Thyroid gland (tissue), 4 donors: ENCODE measurements around the gene AGBL4. TPM values are rescaled to one million over a fixed set of nuclear protein-coding genes. Genes with fewer than 3 reads are reported as not detected.

Experiments used
- DNase-seq, 2 donors: peaks; one replicate each; pipeline ENCODE4 v3.0.0-alpha.2; 2019
- H3K27ac ChIP-seq, 3 donors: fragments of 200-600 bp; sonication (generic); 1 replicate in 2 of 3; 2 replicates in 1 of 3; pipeline ENCODE4 v1.5.1; 2016 to 2019; ENCODE audit warnings: mild to moderate bottlenecking in 1 of 3, moderate library complexity in 1 of 3
- H3K27me3 ChIP-seq: fragments of 200-600 bp; sonication (generic); one replicate; pipeline ENCODE4 v1.5.1; 2019
- H3K36me3 ChIP-seq, 2 donors: fragments of 200-600 bp; sonication (generic); one replicate each; pipeline ENCODE4 v1.5.1; 2016 to 2019
- H3K4me1 ChIP-seq, 2 donors: fragments of 200-600 bp; sonication (generic); one replicate each; pipeline ENCODE4 v1.5.1; 2017 to 2019
- H3K4me3 ChIP-seq, 3 donors: fragments of 200-600 bp; sonication (generic); replicated peaks in 1 of 3; 1 replicate in 2 of 3; 2 replicates in 1 of 3; pipeline ENCODE4 v1.5.1; 2016; ENCODE audit warnings: mild to moderate bottlenecking in 1 of 3
- H3K9me3 ChIP-seq: fragments of 200-600 bp; sonication (generic); one replicate; pipeline ENCODE4 v1.5.1; 2017
- CTCF ChIP-seq, 6 experiments: fragments of 200-600 bp in 3 of 6; fragments of 450-650 bp in 3 of 6; sonication (generic) in 3 of 6; IDR thresholded peaks; one replicate each; pipeline ENCODE4 v1.5.1; 2016 to 2019; ENCODE audit warnings: antibody characterized with exemption in 6 of 6, mild to moderate bottlenecking in 2 of 6, inconsistent platforms in 1 of 6, moderate library complexity in 1 of 6
- POLR2A ChIP-seq, 2 donors: fragments of 450-650 bp; IDR thresholded peaks; one replicate each; pipeline ENCODE4 v1.6.1; 2017; ENCODE audit warnings: antibody characterized with exemption in 2 of 2, mild to moderate bottlenecking in 2 of 2, moderate library complexity in 1 of 2
- WGBS, 2 donors: methylation state at CpG; one replicate each; pipeline ENCODE4 v1.1.5; 2017; 5-methylcytosine and 5-hydroxymethylcytosine counted together
- intact Hi-C: fragments of 100-400 bp; cut with DNase I; formaldehyde crosslinking; loops from one replicate; pipeline ENCODE4 v1.15.1; 2023
- total RNA-seq, 4 donors: library from RNA; depleted of rRNA; stranded (reverse); fragments of >200 nt; gene quantifications; one replicate each; pipeline ENCODE4 v1.2.3, GENCODE V29; 2016

Gene AGBL4
- total RNA-seq, 4 donors from 2014 or later: 2.1 to 6.0 (median 4.8) TPM

- TF ChIP-seq POLR2A (IDR thresholded peaks at IDR 0.05): no peak
- no peak for TF ChIP-seq CTCF (IDR thresholded peaks at IDR 0.05)
- intact Hi-C loops: no loop called here
- Histone ChIP-seq H3K9me3 (no peaks in the 10 kb centered on the region), H3K4me1 (no peaks in the 10 kb centered on the region), H3K4me3 (no peak overlapping the region), H3K27me3 (no peaks in the 10 kb centered on the region), H3K27ac (no peak overlapping the region), H3K36me3 (no peaks in the 10 kb centered on the region)
- no peak for DNase-seq
- 89 to 92% methylated on average over 4 of the region's 4 CpGs for WGBS, 2 donors
Observed at GRCh38 chr1:49208712-49209111, 815.0 kb downstream of the AGBL4 start.

- TF ChIP-seq CTCF (IDR thresholded peaks at IDR 0.05): no peak
- TF ChIP-seq POLR2A (IDR thresholded peaks at IDR 0.05): no peak
- Histone ChIP-seq H3K4me1 (no peaks in the 10 kb centered on the region), H3K9me3 (no peaks in the 10 kb centered on the region), H3K36me3 (no peaks in the 10 kb centered on the region), H3K27me3 (no peaks in the 10 kb centered on the region), H3K27ac (no peak overlapping the region), H3K4me3 (no peak overlapping the region)
- intact Hi-C loops: no loop called here
- WGBS, 2 donors: 54 to 59% methylated on average over 1 of the region's 1 CpG
- DNase-seq: no peak
Observed at GRCh38 chr1:49204720-49205119, 819.0 kb downstream of the AGBL4 start.

GRCh38 chr1:49200738-49201137 lies 823.0 kb downstream of the AGBL4 start:
- no peak for TF ChIP-seq POLR2A (IDR thresholded peaks at IDR 0.05)

GRCh38 chr1:49199564-49199963 lies 824.2 kb downstream of the AGBL4 start:
- intact Hi-C loops: no loop called here

More at GRCh38 chr1:49200738-49201137, 823.0 kb downstream of the AGBL4 start:
- no peaks in the 10 kb centered on the region for H3K27me3 ChIP-seq
- 26 to 34% methylated on average over 1 of the region's 1 CpG for WGBS, 2 donors
- no peaks in the 10 kb centered on the region for H3K9me3 ChIP-seq
- H3K4me1 ChIP-seq: no peaks in the 10 kb centered on the region
- intact Hi-C loops: no loop called here
- no peak overlapping the region for H3K4me3 ChIP-seq
- no peak overlapping the region for H3K27ac ChIP-seq
- no peaks in the 10 kb centered on the region for H3K36me3 ChIP-seq
- no peak for DNase-seq

GRCh38 chr1:49197081-49197480 lies 826.7 kb downstream of the AGBL4 start:
- Histone ChIP-seq H3K27me3 (no peaks in the 10 kb centered on the region), H3K4me3 (no peak overlapping the region), H3K36me3 (no peaks in the 10 kb centered on the region), H3K9me3 (no peaks in the 10 kb centered on the region), H3K27ac (no peak overlapping the region), H3K4me1 (no peaks in the 10 kb centered on the region)
- no peak for TF ChIP-seq CTCF (IDR thresholded peaks at IDR 0.05)
- TF ChIP-seq POLR2A (IDR thresholded peaks at IDR 0.05): no peak
- WGBS, 2 donors: 91 to 92% methylated on average over 2 of the region's 2 CpGs
- no peak for DNase-seq
- intact Hi-C loops: no loop called here

More at GRCh38 chr1:49199564-49199963, 824.2 kb downstream of the AGBL4 start:
- no peak overlapping the region for H3K4me3 ChIP-seq
- H3K4me1 ChIP-seq: no peaks in the 10 kb centered on the region
- H3K27ac ChIP-seq: no peak overlapping the region
- no peaks in the 10 kb centered on the region for H3K27me3 ChIP-seq
- no peak for DNase-seq
- H3K9me3 ChIP-seq: no peaks in the 10 kb centered on the region
- no peak for TF ChIP-seq CTCF (IDR thresholded peaks at IDR 0.05)
- no peak for TF ChIP-seq POLR2A (IDR thresholded peaks at IDR 0.05)
- H3K36me3 ChIP-seq: no peaks in the 10 kb centered on the region

GRCh38 chr1:49190138-49190537 lies 833.6 kb downstream of the AGBL4 start:
- Histone ChIP-seq H3K27ac (no peak overlapping the region), H3K4me1 (no peaks in the 10 kb centered on the region), H3K4me3 (no peak overlapping the region), H3K36me3 (no peaks in the 10 kb centered on the region), H3K9me3 (no peaks in the 10 kb centered on the region), H3K27me3 (no peaks in the 10 kb centered on the region)
- TF ChIP-seq CTCF (IDR thresholded peaks at IDR 0.05): no peak
- no peak for TF ChIP-seq POLR2A (IDR thresholded peaks at IDR 0.05)
- intact Hi-C loops: no loop called here
- DNase-seq: no peak
- WGBS, 2 donors: 80 to 91% methylated on average over 1 of the region's 1 CpG
